HepG2 (cell line): Measurements from ENCODE around the gene CTSW. TPM values are rescaled to one million over a fixed set of nuclear protein-coding genes. Genes with fewer than 3 reads are reported as not detected.

Experiments used
- AHR ChIP-seq: IDR thresholded peaks from 2 replicates; pipeline ENCODE4 v1.6.1; 2018; ENCODE audit warnings: missing genetic modification reagents, missing compliant biosample characterization
- HHEX ChIP-seq: IDR thresholded peaks from 2 replicates; pipeline ENCODE4 v1.6.1; 2016; ENCODE audit warnings: control low read depth
- ISX ChIP-seq: sonication (generic); formaldehyde crosslinking; conservative IDR thresholded peaks from 2 replicates; pipeline ENCODE4 v1.5.0; 2020; ENCODE audit warnings: missing genetic modification reagents
- NCOA1 ChIP-seq: sonication (generic); formaldehyde crosslinking; IDR thresholded peaks from 2 replicates; pipeline ENCODE4 v1.9.0; 2021; ENCODE audit warnings: missing genetic modification reagents
- PAX8 ChIP-seq: sonication (generic); formaldehyde crosslinking; IDR thresholded peaks from 2 replicates; pipeline ENCODE4 v1.8.0; 2022; ENCODE audit warnings: mild to moderate bottlenecking, missing genetic modification reagents, borderline replicate concordance
- SMC3 ChIP-seq: IDR thresholded peaks from 2 replicates; pipeline ENCODE4 v1.6.1; 2011; ENCODE audit warnings: low read length, improper control_type of control experiment
- ZFP37 ChIP-seq: sonication (generic); formaldehyde crosslinking; IDR thresholded peaks from 2 replicates; pipeline ENCODE4 v1.4.0; 2020; ENCODE audit warnings: missing genetic modification reagents, borderline replicate concordance
- ZFP62 ChIP-seq: sonication (generic); formaldehyde crosslinking; IDR thresholded peaks from 2 replicates; pipeline ENCODE4 v1.4.0; 2020; ENCODE audit warnings: missing genetic modification reagents
- ZNF329 ChIP-seq: sonication (generic); formaldehyde crosslinking; IDR thresholded peaks from 2 replicates; pipeline ENCODE4 v1.9.0; 2021; ENCODE audit warnings: low read depth, mild to moderate bottlenecking, missing genetic modification reagents
- ZNF543 ChIP-seq: sonication (generic); formaldehyde crosslinking; IDR thresholded peaks from 2 replicates; pipeline ENCODE4 v1.4.0; 2020; ENCODE audit warnings: mild to moderate bottlenecking, missing genetic modification reagents
- ZNF746 ChIP-seq: sonication (generic); formaldehyde crosslinking; IDR thresholded peaks from 2 replicates; pipeline ENCODE4 v1.8.0; 2022; ENCODE audit warnings: mild to moderate bottlenecking, missing genetic modification reagents
- ZNF841 ChIP-seq: sonication (generic); formaldehyde crosslinking; IDR thresholded peaks from 2 replicates; pipeline ENCODE4 v1.8.1; 2023; ENCODE audit warnings: missing genetic modification reagents, borderline replicate concordance
- polyA plus RNA-seq, 8 experiments: library from polyadenylated mRNA; depleted of rRNA in 3 of 8; stranded (reverse) in 7 of 8; unstranded in 1 of 8; fragments of >200 nt; fragmentation: Illumina TruSeq in 4 of 8; extraction: Trizol in 4 of 8; gene quantifications; 2 replicates each; pipeline versions ENCODE4 v1.2.1 to v1.2.3, GENCODE V29; 2011 to 2016; ENCODE audit warnings: low read depth in 4 of 8, missing spikeins in 1 of 8, mixed read lengths in 1 of 8; ENCODE audit not compliant: insufficient read depth in 1 of 8
- total RNA-seq, 5 experiments: library from RNA; depleted of rRNA; stranded (reverse); fragments of >200 nt; fragmentation: Illumina TruSeq; extraction: Trizol; gene quantifications; 2 replicates each; pipeline ENCODE4 v1.2.3, GENCODE V29; 2016; ENCODE audit warnings: low read depth in 1 of 5
- TF ChIP-seq, protein P1 (sequence below): sonication (generic); formaldehyde crosslinking; IDR thresholded peaks from 2 replicates; pipeline ENCODE4 v1.4.0; 2020; ENCODE audit warnings: missing genetic modification reagents
- TF ChIP-seq, protein P2 (sequence below): IDR thresholded peaks from 2 replicates; pipeline ENCODE4 v1.6.1; 2018; ENCODE audit warnings: missing genetic modification reagents
- TF ChIP-seq, protein P3 (sequence below): sonication (generic); formaldehyde crosslinking; IDR thresholded peaks from 2 replicates; pipeline ENCODE4 v1.5.0; 2020; ENCODE audit warnings: missing genetic modification reagents, mild to moderate bottlenecking, borderline replicate concordance
- TF ChIP-seq, protein P4 (sequence below): sonication (generic); IDR thresholded peaks from 2 replicates; pipeline ENCODE4 v1.6.1; 2016; ENCODE audit warnings: low read depth, borderline replicate concordance
- TF ChIP-seq, protein P5 (sequence below): sonication (generic); formaldehyde crosslinking; IDR thresholded peaks from 2 replicates; pipeline ENCODE4 v1.4.0; 2020; ENCODE audit warnings: missing genetic modification reagents, borderline replicate concordance

Gene CTSW
- total and polyA plus RNA-seq, 2 of the 13 experiments (the other 11 are each of a cell fraction or from before 2014, with no cell fraction given) = 0.09 TPM; not detected in 1

DNA sequence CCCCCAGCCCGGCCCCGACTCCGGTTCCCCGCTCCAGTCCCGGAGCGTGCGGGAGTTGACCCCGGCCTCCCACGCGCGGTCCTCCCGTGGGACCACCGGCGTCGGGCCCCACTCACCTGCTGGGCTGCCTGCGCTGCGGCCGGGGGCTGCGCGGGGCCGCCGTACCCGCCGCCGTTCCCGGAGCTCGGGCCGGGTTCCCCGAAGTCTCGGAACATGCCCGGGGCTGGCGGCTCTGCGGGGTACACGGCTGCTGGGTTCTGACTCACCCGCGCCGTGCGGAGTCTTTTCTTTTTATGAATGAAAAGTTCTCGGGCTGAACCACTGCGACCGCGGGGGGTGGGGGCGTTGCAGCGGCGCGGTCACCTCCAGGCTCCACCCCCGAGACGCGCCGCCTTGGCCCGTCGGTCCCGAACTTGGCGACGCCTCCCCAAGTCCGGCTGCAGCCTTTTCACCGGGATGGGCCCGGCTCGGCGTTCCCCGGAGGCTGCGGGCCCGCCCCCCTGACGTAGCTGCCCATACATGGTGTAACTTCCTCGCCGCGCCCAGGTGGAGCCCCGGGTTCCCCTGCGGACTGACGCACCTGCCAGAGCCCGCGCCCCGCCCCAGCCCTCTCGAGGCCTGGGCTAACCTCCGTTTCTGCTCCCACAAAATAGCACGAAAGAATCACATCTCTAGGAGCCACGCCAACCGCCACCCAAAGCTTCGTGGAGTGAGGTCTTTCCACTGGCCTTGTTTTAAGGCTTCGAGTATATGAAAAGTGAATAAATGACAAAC, 20.7 kb downstream of the CTSW start, which contains the start of gene FOSL1 (continued):
- TF ChIP-seq, protein P1, sequence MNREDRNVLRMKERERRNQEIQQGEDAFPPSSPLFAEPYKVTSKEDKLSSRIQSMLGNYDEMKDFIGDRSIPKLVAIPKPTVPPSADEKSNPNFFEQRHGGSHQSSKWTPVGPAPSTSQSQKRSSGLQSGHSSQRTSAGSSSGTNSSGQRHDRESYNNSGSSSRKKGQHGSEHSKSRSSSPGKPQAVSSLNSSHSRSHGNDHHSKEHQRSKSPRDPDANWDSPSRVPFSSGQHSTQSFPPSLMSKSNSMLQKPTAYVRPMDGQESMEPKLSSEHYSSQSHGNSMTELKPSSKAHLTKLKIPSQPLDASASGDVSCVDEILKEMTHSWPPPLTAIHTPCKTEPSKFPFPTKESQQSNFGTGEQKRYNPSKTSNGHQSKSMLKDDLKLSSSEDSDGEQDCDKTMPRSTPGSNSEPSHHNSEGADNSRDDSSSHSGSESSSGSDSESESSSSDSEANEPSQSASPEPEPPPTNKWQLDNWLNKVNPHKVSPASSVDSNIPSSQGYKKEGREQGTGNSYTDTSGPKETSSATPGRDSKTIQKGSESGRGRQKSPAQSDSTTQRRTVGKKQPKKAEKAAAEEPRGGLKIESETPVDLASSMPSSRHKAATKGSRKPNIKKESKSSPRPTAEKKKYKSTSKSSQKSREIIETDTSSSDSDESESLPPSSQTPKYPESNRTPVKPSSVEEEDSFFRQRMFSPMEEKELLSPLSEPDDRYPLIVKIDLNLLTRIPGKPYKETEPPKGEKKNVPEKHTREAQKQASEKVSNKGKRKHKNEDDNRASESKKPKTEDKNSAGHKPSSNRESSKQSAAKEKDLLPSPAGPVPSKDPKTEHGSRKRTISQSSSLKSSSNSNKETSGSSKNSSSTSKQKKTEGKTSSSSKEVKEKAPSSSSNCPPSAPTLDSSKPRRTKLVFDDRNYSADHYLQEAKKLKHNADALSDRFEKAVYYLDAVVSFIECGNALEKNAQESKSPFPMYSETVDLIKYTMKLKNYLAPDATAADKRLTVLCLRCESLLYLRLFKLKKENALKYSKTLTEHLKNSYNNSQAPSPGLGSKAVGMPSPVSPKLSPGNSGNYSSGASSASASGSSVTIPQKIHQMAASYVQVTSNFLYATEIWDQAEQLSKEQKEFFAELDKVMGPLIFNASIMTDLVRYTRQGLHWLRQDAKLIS (CRISPR knock-in tag) = no peak
- TF ChIP-seq, protein P2, sequence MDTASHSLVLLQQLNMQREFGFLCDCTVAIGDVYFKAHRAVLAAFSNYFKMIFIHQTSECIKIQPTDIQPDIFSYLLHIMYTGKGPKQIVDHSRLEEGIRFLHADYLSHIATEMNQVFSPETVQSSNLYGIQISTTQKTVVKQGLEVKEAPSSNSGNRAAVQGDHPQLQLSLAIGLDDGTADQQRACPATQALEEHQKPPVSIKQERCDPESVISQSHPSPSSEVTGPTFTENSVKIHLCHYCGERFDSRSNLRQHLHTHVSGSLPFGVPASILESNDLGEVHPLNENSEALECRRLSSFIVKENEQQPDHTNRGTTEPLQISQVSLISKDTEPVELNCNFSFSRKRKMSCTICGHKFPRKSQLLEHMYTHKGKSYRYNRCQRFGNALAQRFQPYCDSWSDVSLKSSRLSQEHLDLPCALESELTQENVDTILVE (CRISPR knock-in tag) = no peak
- TF ChIP-seq HHEX (CRISPR knock-in tag) (no peak), AHR (CRISPR knock-in tag) (no peak), ZNF841 (CRISPR knock-in tag) (no peak), ISX (no peak), PAX8 (CRISPR knock-in tag) (no peak), ZNF543 (CRISPR knock-in tag) (no peak), ZFP37 (CRISPR knock-in tag) (no peak), ZNF746 (CRISPR knock-in tag) (peak; percentile 38; the same call in 1 of the 2 replicates), NCOA1 (CRISPR knock-in tag) (no peak), ZNF329 (CRISPR knock-in tag) (no peak), SMC3 (no peak), ZFP62 (no peak)
- TF ChIP-seq, protein P3, sequence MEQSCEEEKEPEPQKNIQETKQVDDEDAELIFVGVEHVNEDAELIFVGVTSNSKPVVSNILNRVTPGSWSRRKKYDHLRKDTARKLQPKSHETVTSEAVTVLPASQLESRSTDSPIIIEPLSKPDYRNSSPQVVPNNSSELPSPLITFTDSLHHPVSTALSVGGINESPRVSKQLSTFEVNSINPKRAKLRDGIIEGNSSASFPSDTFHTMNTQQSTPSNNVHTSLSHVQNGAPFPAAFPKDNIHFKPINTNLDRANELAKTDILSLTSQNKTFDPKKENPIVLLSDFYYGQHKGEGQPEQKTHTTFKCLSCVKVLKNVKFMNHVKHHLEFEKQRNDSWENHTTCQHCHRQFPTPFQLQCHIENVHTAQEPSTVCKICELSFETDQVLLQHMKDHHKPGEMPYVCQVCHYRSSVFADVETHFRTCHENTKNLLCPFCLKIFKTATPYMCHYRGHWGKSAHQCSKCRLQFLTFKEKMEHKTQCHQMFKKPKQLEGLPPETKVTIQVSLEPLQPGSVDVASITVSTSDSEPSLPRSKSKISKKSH (CRISPR knock-in tag) = peak; percentile 21; the same call in 1 of the 2 replicates
- TF ChIP-seq, protein P4, sequence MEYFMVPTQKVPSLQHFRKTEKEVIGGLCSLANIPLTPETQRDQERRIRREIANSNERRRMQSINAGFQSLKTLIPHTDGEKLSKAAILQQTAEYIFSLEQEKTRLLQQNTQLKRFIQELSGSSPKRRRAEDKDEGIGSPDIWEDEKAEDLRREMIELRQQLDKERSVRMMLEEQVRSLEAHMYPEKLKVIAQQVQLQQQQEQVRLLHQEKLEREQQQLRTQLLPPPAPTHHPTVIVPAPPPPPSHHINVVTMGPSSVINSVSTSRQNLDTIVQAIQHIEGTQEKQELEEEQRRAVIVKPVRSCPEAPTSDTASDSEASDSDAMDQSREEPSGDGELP = peak; percentile 83; the same call in 1 of the 2 replicates
- TF ChIP-seq, protein P5, sequence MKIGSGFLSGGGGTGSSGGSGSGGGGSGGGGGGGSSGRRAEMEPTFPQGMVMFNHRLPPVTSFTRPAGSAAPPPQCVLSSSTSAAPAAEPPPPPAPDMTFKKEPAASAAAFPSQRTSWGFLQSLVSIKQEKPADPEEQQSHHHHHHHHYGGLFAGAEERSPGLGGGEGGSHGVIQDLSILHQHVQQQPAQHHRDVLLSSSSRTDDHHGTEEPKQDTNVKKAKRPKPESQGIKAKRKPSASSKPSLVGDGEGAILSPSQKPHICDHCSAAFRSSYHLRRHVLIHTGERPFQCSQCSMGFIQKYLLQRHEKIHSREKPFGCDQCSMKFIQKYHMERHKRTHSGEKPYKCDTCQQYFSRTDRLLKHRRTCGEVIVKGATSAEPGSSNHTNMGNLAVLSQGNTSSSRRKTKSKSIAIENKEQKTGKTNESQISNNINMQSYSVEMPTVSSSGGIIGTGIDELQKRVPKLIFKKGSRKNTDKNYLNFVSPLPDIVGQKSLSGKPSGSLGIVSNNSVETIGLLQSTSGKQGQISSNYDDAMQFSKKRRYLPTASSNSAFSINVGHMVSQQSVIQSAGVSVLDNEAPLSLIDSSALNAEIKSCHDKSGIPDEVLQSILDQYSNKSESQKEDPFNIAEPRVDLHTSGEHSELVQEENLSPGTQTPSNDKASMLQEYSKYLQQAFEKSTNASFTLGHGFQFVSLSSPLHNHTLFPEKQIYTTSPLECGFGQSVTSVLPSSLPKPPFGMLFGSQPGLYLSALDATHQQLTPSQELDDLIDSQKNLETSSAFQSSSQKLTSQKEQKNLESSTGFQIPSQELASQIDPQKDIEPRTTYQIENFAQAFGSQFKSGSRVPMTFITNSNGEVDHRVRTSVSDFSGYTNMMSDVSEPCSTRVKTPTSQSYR (CRISPR knock-in tag) = peak; percentile 24; the same call in 1 of the 2 replicates
